Ovary (tissue), 3 donors: ENCODE data around the gene F12.

Source experiments
- POLR2A ChIP-seq: fragments of 450-650 bp; IDR thresholded peaks from one replicate; pipeline ENCODE4 v1.6.1; 2017; ENCODE audit warnings: antibody characterized with exemption, mild to moderate bottlenecking, moderate library complexity
- TF ChIP-seq, protein P1 (sequence below), 3 donors: fragments of 450-650 bp in 2 of 3; fragments of 200-600 bp in 1 of 3; IDR thresholded peaks; one replicate each; pipeline versions ENCODE4 v1.5.1 to v1.8.0; 2016 to 2022; ENCODE audit warnings: antibody characterized with exemption in 3 of 3, mild to moderate bottlenecking in 1 of 3
- donor health status: DM: no; HTN: no; CAD: no.

- TF ChIP-seq POLR2A: peak; percentile 39
- TF ChIP-seq, protein P1, sequence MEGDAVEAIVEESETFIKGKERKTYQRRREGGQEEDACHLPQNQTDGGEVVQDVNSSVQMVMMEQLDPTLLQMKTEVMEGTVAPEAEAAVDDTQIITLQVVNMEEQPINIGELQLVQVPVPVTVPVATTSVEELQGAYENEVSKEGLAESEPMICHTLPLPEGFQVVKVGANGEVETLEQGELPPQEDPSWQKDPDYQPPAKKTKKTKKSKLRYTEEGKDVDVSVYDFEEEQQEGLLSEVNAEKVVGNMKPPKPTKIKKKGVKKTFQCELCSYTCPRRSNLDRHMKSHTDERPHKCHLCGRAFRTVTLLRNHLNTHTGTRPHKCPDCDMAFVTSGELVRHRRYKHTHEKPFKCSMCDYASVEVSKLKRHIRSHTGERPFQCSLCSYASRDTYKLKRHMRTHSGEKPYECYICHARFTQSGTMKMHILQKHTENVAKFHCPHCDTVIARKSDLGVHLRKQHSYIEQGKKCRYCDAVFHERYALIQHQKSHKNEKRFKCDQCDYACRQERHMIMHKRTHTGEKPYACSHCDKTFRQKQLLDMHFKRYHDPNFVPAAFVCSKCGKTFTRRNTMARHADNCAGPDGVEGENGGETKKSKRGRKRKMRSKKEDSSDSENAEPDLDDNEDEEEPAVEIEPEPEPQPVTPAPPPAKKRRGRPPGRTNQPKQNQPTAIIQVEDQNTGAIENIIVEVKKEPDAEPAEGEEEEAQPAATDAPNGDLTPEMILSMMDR (IDR thresholded peaks at IDR 0.05): peak; percentile 91 to 98 (median 96)
Observed at GRCh38 chr5:177454397-177455035, 45.2 kb upstream of the F12 start.
